AG08396 (cell line): ENCODE data around the gene BIRC7.
"Not testable (repeated sequence)": the region's sequence is repeated elsewhere in the genome, so short reads cannot be mapped to it uniquely, and the experiment has no call there.

Experiments used
- DNase-seq: peaks from one replicate; pipeline ENCODE4 v3.0.0; 2012; ENCODE audit warnings: low spot score, mixed read lengths

Gene BIRC7

DNA sequence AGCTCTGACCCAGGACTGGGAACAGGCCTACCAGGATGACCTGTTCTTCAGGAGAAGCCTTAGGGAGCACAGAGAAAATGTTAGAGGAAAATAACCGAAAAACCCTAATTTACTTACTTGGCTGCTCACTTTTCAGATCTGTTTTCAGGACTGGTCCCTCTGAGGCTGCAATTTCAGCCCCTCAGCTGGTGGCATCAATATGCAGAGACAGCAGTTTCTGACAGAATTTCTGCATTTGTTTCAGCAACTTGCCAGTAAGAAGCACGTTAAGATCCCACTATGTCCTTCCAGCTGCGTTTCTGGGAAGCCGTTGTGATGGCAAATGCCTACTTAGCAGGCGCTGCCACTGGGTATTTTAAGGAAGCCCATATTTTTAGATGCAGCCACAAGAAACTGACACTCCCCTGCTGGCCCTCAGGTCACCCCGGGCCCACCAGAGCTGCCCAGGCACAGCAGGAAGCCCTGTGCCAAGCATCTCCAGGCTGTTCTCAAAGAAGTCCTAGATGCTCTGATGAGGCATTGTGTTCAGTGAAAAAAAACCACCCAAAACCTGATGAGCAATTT is 27.3 kb upstream of the BIRC7 start:
- DNase-seq: no peak

DNA sequence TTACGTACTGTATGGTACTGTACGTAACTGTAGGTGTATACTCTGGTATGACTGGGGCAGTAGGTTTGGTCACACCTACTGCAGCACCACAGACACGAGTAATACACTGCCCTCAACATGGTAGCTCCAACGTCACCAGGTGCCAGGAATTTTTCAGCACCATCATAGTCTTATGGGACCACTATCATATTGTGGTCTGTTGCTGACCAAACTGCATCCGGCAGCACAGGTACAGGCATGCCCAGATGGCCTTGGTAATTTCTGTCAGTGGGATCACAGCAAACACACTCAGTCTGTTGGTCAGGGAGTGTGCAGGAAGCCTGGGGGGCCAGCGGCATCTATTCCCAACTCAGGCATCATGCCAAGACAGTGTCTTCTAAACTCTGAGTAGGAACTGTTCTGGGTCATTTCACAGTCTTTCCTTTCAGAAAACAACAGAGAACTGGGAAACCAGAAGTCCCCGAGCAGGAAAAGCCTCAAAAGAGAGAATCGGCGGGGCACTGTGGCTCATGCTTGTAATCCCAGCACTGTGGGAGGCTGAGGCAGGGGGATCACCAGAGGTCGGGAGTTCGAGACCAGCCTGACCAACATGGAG is 25.6 kb upstream of the BIRC7 start:
- no peak for DNase-seq

DNA sequence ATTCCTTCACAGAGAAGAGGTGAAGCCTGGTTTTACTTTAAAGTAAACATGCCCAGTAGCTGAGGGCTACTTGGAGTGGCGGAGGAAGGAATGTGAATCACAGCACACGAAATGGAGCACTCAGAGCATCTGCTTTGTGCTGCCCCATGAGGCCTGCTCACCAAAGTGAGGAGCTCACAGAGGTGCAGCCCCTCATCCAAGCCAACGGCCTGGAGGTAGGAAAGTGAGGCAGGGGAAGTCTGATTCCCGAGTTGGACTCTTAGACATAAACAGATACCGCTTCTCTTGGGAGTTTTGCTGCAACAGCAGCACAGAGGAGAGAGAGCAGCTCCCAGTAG is 23.3 kb upstream of the BIRC7 start:
- DNase-seq: no peak

DNA sequence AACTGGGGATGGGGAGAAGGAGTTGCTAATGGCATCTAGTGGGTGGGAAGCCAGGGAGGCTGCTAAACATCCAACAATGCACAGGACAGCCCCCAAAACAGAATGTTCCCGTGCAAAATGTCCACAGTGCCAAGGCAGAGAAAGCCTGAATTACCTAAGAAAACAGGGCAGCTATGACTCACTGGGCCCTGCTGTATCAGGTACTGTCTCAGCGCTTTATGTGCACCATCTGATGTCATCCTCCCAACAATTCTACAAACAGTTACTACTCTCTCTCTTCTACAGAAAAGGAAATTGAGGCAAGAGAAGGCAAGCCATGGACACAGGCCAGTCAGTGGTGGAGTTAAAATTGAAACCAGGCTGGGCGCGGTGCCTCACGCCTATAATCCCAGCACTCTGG is 22.9 kb upstream of the BIRC7 start:
- DNase-seq: no peak

DNA sequence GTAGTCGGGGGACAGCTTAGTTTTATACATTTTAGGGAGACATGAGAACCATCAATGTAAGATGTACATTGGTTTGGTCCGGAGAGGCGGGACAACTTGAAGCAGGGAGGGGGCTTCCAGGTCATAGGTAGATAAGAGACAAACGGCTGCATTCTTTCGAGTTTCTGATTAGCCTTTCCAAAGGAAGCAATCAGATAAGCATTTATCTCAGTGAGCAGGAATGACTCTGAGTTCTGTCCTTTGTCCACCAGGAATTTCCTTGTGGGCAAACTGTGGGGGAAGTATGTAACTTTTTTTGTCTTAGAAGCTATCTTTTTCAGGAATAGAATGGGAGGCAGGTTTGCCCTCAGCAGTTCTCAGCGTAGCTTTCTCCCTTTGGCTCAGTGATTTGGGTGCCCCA is 21.2 kb upstream of the BIRC7 start:
- no peak for DNase-seq

DNA sequence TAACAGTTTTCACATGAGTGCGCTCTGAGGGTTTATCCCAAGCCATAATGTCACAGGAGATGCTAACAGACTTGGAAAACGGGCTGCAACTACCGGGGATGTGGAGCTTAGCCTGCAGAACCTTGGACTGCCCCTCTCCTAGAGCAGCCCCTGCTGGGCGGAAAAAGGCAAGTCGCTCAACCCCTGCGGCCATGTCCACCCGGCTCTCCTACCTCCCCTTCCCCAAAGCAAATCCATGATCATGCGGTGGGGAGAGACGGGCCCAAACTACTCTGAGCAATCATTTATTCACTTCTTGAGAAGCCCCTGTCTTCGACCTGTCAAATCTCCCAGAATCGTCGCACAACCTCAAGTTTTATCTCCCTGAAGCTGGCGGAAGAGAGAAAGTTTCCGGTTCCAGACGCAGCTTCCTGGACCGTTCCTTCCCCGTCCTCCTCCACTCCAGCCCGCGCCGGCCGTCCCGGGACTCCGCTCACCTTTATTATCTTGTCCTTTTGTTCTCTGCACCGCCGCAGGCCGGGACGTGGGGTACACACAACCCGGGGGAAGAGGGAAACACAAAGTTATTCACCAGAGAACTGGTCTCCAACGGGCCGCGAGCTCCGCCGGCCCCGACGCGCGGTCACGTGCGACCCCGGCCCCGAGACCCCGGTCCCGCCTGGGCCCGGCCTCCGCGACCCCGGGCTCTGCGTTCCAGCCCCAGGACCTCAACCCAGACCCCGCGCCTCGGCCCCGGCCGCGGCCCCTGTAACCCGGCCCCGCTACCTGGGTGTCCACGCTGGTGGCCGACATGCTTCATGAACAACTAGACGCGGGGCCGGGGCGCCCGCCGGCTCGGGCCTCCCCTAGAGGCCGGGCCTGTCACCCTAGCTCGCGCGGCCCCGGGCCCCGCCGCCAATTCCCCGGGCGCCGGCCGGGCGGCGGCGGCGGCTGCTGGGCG is 20.3 kb upstream of the BIRC7 start:
- peak; percentile 85 for DNase-seq

DNA sequence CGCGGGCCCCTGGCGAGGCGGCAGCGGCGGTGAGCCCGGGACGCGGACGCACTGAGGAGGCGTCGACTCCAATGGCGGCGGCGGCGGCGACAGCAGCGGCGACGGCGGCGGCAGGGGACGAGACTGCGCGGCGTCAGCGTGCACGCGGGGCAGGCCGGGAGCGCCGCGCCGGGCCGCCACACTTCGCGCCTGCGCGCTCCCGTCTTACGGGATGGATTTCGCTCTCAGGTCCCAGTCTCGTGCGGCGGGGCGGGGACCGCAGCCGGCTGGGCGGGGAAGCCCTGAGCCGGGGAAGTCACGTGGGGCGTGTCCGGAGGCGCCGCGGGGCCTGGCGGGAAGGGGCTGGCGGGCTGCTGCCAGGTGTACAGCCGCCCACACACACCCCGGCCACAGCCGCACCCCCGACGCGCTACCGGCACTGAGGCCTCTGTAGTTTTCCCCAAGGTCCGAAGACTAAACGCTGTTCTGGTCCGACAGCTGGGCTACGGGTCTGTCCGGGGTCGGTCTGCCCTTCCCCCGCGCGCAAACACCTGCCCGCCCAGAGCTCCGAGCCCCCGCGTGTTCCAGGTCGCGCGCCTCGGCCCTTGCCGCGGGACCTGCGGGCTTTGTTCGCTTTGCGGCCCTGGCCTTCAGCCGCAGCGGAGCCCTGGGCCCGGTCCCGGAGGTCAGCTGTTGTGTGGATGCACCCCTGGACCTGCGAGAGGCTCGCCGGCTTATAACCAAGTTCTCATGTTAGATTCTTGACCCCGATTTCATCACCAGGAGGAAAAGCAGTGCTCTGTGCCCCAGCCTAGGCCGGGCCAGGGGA is 19.5 kb upstream of the BIRC7 start, which contains the start of gene YTHDF1:
YTHDF1 (minus strand) TSS at position 91 of the 808 bp plus-strand sequence. CDS start 239 bp downstream, outside the sequence.
- peak; percentile 100 for DNase-seq

DNA sequence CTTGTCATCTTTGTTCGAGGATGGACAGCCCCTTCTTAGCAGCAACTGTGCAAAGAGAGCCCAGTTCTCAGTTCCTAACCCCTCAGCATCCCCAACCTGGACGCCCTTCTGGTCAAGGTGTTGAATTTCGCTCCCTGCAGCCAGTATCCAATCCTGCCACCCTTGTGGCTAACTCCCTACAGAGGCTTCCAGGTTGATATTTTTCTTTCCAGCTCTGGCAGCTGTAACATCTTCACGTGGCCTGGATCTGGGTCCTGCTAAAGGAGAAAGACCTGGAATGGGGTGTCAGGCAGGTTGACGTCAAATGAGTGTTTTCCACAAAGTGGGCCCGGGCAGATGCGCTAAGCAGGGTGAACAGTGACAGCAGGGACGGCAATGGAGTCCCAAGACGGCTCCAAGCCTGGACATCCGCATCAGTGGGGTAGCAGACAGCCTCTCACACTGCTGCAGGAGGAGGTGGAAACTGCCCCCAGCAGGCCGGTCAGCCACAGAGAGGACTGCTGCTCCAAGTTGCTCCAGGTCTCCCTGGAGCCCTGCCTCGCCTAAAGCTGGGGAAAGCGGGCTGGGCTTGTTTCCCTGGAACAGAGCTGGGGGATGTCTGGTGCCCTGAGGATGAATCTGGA is 18.7 kb upstream of the BIRC7 start:
- DNase-seq: no peak

DNA sequence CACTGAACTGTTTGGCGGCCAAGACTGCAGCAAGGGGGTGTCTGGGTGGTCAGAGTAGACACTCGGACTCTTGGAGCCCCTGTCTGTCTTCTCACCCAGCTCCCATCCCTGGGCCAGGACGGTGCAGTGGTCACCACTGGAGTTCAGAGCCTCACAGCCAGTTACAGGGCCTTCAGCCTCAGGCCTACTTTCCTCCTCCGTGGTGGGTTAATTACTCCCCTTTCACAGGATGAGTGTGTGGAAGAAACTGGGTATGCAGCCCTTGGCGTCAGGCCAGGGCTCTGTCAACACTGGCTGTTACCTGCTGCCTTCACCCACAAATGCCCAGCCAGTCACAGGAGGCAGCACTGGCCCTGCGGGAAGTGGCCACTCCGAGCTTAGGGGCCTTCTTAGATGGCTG is 18.0 kb upstream of the BIRC7 start:
- DNase-seq: no peak

DNA sequence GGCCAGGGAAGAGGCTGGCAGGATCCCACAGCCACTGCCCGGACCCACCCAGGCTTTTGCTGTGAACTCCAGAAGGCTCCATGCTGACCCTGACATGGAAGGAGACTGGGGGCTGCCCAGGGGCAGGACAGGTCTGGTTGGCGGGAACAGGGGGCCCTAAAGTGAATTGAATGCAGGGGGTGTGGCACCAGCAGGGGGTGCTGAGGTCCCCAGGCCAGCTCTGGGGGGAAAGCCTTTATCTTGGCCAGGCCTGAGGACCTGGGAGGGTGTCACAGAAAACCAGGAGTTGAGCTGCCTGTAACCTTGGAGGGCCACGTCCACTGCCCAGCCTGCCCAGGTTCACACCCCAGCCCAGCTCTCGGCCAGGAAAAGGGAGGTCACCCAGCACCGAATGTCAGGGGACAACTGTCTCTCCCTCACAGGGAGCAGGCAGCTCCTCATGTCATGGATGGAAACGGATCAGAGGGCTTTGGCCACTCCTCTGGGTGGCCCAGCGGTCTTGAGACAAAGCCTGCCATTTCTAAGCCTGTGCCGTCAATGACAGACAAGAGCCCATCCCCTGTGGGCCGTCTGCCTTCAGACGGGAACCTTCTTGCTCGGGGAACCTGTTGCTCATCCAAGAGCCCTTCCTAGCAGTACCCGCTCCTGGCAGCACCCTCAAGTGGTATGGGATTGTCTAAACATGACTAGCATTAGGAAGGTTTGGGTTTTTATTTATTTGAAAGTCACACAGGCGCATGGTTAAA is 16.8 kb upstream of the BIRC7 start:
- DNase-seq: no peak

DNA sequence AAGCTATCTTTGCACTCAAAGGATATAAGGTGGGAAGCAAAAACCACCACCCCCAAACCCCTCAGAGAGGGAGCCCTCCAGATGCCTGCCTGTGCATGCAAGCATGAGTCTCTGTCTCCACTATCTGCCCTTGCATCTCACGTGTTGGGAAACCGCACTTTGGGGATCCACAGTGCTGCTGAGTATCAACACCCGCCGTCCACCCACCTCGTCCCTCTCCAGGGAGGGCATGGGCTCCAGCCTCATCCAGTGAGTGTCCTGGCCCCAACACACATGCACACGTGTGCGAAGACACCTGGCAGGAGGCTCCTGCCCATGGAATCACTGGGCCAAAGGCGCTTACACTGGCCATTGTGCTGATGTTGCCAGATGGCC is 16.3 kb upstream of the BIRC7 start:
- DNase-seq: no peak

DNA sequence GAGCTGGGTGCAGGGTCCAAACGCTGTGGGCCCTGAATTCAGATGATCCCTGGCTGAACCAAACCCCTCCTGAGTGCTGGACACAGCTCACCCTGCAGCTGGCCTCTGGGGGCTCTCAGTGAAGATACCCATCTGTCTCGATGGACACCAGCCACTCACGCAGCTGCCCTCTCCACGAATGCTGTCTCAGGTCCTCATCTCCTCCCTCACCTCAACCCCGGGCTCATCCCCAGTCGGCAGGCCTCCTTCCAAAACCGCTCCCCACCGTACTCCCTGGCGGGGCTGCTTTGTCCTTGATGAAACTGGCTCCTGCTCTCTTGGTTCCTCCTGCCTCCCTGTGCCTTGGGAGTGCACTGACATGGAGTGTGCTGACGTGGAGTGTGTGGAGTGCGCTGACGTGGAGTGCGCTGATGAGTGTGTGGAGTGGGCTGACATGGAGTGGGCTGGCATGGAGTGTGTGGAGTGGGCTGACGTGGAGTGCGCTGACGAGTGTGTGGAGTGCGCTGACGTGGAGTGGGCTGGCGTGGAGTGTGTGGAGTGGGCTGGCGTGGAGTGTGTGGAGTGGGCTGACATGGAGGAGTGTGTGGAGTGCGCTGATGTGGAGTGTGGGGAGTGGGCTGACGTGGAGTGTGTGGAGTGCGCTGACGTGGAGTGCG is 15.7 kb upstream of the BIRC7 start:
- DNase-seq: no peak

DNA sequence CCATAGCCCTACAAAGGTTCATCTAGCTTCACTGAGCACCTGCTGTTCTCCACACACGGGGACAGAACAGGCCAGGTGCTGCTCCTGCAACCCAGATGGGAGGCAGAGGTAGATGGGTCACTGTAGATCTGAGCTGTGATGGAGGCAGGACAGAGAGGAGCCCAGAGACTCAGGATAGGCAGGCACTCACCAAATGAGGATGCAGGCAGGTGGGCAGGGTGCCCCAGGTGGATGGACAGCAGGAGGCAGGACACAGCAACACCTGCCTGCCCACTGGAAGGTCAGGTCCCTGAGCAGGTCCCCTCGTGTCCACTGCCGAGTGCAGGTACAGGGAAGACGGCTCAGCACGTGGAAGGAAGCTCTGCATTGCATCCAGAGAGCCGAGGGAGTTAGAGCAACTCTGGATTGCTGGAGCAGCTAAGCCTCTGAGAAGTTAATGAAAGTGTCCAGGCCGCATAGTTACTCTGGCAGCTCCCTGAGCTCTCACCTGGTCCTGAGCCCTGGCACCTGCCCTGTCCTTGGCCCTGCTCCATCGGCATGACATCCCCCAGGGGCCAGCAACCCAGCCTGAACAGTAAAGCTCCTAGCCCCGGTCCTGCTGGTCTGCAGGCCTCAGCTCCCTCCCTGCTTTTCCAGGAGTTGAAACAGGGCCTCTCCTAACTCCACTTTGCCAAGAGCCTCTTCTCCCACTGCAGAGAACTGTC is 14.9 kb upstream of the BIRC7 start:
- DNase-seq: no peak

DNA sequence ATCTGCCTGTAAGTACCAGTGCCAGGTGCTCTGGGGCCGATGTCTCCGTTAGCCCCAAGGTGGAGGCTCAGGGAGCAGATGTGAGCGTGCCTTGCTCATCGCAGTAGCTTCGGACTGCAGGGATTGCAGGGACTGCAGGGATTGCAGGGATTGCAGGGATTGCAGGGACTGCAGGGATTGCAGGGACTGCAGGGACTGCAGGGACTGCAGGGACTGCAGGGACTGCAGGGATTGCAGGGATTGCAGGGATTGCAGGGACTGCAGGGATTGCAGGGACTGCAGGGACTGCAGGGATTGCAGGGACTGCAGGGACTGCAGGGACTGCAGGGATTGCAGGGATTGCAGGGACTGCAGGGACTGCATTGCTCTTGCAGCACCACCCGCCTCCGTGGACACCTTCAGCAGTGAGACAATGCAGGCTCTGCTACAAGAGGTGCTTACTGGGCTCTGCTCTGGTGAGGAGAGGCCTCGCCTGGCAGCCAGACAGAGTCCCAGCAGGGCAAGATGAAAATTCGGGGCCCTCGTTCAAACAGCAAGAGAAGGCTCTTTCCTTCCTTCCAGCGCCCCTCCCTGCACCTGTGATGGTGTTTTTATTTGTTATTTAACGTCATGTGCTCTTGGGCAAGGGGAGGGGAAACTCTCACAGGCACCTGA is 14.2 kb upstream of the BIRC7 start:
- DNase-seq: not testable (repeated sequence)

DNA sequence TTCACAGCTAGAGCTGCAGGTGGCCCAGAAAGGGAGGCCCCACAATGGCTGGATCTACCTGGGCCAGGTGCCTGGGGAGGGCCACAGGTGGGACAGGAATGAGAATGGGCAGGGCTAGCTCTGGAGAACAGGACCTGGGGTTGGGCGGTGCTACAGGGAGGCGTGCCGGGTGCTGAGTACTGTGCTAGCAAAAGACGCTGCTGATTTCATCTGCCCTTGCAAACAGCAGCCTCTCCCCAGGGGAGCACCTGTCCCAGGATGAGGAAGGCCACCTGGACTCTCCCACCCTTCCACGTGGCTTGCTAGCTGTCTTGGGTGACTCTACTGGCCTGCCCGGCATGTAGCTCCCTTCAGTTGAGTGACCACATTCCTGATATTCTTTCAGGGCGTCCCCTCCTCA is 13.2 kb upstream of the BIRC7 start:
- no peak for DNase-seq

DNA sequence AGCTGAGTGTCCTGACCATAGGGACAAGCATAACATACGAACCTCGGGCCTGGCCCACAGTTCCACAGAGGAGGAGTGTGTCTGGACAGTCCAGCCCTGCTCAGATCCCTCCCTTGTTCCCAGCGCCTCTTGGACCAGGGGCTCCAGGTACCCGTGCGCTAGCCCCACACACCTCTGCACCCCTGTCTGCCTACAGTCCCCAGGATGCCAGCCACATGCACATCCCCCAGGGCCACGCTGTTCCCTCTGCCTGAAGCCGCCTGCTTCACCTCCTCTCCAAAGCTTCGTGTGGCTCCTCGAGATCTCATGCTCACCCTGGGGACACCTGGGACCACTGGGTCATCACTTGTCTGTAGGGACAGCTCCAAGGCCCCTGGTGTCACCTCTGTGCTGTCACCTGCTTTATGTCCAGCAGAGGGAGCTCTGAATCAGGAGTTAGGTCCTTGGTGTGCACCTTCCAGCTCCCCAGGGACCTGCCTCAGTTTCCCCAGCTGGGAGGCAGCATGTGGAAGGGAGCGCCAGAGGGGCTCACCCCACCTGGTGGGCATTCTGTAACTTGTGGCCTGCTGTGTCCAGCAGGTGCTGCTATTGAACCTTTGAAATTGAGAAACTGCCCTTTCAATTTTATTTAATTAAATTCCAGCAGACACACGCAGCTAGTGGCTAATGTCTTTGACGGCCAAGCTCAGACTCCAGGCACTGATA is 12.4 kb upstream of the BIRC7 start:
- peak; percentile 56 for DNase-seq

DNA sequence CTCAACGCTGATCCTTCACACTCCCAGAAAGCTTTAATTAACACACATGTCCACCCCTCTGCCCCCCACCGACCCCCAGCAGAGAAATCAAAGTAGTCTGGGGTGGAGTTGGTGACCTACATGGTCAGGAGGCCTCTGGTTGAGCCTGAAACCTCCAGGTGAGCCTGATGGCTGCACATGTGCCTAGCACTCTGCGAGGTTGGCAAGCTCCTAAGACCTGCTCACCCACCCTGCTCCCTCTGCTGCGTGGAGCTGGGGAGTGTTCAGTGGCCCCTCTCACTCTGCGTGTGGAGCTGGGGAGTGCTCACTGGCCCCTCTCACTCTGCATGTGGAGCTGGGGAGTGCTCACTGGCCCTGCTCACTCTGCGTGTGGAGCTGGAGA is 11.9 kb upstream of the BIRC7 start:
- no peak for DNase-seq

DNA sequence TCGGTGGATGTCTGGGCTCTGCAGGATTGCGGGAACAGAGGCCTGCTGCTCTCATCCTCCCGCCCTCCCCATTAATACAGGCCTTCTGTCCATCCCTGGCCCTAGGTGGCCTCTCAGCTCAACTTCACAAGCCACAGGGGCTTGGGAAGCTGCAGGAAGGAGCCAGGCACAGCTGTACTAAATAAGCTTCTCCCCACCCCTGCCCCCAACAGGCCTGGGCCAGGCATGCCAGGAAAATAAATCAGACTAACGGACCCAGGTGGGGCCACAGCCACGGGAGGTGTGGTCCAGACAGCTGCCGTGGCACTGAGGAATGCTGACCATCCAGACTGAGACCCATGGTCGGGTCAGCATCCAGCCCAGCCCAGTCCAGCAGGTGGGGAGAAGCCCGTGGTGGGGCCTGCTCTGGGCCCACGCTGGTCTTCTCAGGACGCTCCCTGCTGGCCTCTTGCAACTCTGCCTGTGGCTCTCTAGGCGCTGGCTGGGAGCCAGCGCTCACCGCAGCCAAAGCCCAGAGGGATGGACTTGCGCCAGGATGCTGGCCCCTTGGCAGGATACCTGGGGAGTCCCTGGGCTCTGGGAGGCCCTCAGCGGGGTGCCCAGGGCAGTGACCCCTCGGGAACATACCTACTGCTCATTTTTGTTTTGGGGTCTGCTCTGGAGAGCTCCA is 11.2 kb upstream of the BIRC7 start:
- peak; percentile 57 for DNase-seq
